Measurements from ENCODE around the gene SPSB4.

The SPSB4 gene

DNA sequence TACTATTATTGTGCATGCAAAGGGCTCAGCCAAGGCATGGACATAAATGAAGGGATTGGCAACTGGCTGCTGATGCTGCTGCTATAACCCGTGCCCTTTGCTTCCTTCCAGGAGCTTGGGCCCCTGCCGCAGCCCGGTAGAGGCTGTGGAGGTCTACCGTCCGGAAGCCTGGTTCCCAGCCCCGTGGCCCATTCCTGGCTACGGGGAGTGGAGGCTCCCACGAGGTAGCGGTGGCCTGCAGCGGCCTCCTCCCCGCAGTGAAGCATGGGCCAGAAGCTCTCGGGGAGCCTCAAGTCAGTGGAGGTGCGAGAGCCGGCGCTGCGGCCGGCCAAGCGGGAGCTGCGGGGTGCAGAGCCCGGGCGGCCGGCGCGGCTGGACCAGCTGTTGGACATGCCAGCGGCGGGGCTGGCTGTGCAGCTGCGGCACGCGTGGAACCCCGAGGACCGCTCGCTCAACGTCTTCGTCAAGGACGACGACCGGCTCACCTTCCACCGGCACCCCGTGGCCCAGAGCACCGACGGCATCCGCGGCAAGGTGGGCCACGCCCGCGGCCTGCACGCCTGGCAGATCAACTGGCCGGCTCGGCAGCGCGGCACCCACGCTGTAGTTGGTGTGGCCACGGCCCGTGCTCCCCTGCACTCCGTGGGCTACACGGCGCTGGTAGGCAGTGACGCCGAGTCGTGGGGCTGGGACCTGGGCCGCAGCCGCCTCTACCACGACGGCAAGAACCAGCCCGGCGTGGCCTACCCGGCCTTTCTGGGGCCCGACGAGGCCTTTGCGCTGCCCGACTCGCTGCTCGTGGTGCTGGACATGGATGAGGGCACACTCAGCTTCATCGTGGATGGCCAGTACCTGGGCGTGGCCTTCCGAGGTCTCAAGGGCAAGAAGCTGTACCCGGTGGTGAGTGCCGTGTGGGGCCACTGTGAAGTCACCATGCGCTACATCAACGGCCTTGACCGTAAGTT is 15.0 kb downstream of the SPSB4 start:
- 96% methylated on average over 81 of the region's 81 CpGs for WGBS
- H3K36me3 ChIP-seq (ENCODE audit: insufficient read depth, low read length): no peaks in the 10 kb centered on the region
- H3K9me3 ChIP-seq (ENCODE audit: insufficient read depth, low read depth, low read length): no peaks in the 10 kb centered on the region
- H3K4me3 ChIP-seq (ENCODE audit: low read length): no peak overlapping the region
- H3K9ac ChIP-seq (ENCODE audit: low read depth, low read length): no peak overlapping the region
- peaks cover 24% of the 10 kb centered on the region for H3K4me1 ChIP-seq (ENCODE audit: insufficient read depth, low read length)
- peaks cover 9% of the 10 kb centered on the region; the same call in 1 of the 2 replicates for H3K27me3 ChIP-seq (ENCODE audit: insufficient read depth, low read length)
- H3K27ac ChIP-seq (ENCODE audit: low read depth, low read length): no peak overlapping the region

DNA sequence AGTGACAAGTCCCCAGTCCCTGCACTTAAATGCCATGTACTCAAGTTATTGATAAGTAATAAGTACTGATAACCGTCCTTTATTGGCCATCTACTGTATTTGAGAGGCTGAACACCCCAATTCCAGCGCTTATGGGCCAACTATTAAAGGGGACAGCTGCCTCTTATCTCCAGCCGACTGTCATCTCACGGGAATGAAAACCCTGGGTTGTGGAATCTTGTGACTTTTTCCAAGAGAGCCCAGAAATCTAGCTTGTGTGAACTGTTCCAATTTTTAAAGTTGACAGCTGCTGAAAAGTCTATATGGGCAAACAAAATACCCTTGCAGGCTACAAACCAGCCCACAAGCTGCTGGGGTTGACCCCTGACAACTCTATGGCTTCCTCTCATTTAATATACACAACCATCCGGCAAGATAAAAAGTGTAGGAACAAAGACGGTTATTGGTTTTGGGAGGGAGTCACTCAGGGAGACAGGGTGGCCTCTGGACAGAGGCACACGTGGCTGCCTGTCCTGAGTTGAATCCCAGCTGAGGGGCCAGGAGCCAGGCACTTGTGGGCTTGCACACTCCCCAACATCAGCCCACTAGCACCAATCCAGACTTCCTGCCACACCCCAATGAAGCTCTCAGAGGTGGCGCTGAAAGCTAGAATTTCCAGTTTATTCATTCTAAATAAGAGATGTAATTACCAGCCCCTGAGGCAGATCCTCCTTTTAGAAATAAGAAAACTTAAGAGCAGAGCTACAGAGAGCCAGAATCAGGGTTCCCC is 16.2 kb downstream of the SPSB4 start:
- WGBS: 92% methylated on average over 8 of the region's 8 CpGs

GRCh38 chr3:141070229-141070628 is 19.1 kb downstream of the SPSB4 start:
- WGBS: 83% methylated on average over 1 of the region's 1 CpG
- peaks cover 11% of the 10 kb centered on the region; the same call in 1 of the 2 replicates for H3K27me3 ChIP-seq (ENCODE audit: insufficient read depth, low read length)
- no peaks in the 10 kb centered on the region for H3K9me3 ChIP-seq (ENCODE audit: insufficient read depth, low read depth, low read length)

More for the DNA sequence above, 16.2 kb downstream of the SPSB4 start:
- no peak overlapping the region for H3K4me3 ChIP-seq (ENCODE audit: low read length)
- H3K9ac ChIP-seq (ENCODE audit: low read depth, low read length): no peak overlapping the region
- H3K9me3 ChIP-seq (ENCODE audit: insufficient read depth, low read depth, low read length): no peaks in the 10 kb centered on the region
- H3K36me3 ChIP-seq (ENCODE audit: insufficient read depth, low read length): no peaks in the 10 kb centered on the region
- no peak overlapping the region for H3K27ac ChIP-seq (ENCODE audit: low read depth, low read length)
- peaks cover 11% of the 10 kb centered on the region; the same call in 1 of the 2 replicates for H3K27me3 ChIP-seq (ENCODE audit: insufficient read depth, low read length)
- H3K4me1 ChIP-seq (ENCODE audit: insufficient read depth, low read length): peaks cover 37% of the 10 kb centered on the region

GRCh38 chr3:141070727-141071357 is 19.7 kb downstream of the SPSB4 start:
- Histone ChIP-seq H3K4me3 (ENCODE audit: low read length) (no peak overlapping the region), H3K27me3 (ENCODE audit: insufficient read depth, low read length) (peaks cover 11% of the 10 kb centered on the region; the same call in 1 of the 2 replicates), H3K36me3 (ENCODE audit: insufficient read depth, low read length) (no peaks in the 10 kb centered on the region), H3K9me3 (ENCODE audit: insufficient read depth, low read depth, low read length) (no peaks in the 10 kb centered on the region), H3K9ac (ENCODE audit: low read depth, low read length) (peak overlapping the region; percentile 4; the same call in 1 of the 2 replicates), H3K4me1 (ENCODE audit: insufficient read depth, low read length) (peaks cover 61% of the 10 kb centered on the region), H3K27ac (ENCODE audit: low read depth, low read length) (peak overlapping the region; percentile 73; the same call in 1 of the 2 replicates)
- 6% methylated on average over 13 of the region's 13 CpGs for WGBS

More at GRCh38 chr3:141070229-141070628, 19.1 kb downstream of the SPSB4 start:
- Histone ChIP-seq H3K9ac (ENCODE audit: low read depth, low read length) (no peak overlapping the region), H3K36me3 (ENCODE audit: insufficient read depth, low read length) (no peaks in the 10 kb centered on the region), H3K27ac (ENCODE audit: low read depth, low read length) (no peak overlapping the region), H3K4me3 (ENCODE audit: low read length) (no peak overlapping the region), H3K4me1 (ENCODE audit: insufficient read depth, low read length) (peaks cover 56% of the 10 kb centered on the region)

- 65% methylated on average over 12 of the region's 12 CpGs for WGBS
- Histone ChIP-seq H3K4me3 (ENCODE audit: low read length) (no peak overlapping the region), H3K9ac (ENCODE audit: low read depth, low read length) (peak overlapping the region; percentile 4; the same call in 1 of the 2 replicates), H3K27me3 (ENCODE audit: insufficient read depth, low read length) (peaks cover 11% of the 10 kb centered on the region; the same call in 1 of the 2 replicates), H3K4me1 (ENCODE audit: insufficient read depth, low read length) (peaks cover 70% of the 10 kb centered on the region), H3K36me3 (ENCODE audit: insufficient read depth, low read length) (no peaks in the 10 kb centered on the region), H3K9me3 (ENCODE audit: insufficient read depth, low read depth, low read length) (no peaks in the 10 kb centered on the region), H3K27ac (ENCODE audit: low read depth, low read length) (peak overlapping the region; percentile 73; the same call in 1 of the 2 replicates)
Measured at GRCh38 chr3:141071681-141072260, 20.6 kb downstream of the SPSB4 start.

DNA sequence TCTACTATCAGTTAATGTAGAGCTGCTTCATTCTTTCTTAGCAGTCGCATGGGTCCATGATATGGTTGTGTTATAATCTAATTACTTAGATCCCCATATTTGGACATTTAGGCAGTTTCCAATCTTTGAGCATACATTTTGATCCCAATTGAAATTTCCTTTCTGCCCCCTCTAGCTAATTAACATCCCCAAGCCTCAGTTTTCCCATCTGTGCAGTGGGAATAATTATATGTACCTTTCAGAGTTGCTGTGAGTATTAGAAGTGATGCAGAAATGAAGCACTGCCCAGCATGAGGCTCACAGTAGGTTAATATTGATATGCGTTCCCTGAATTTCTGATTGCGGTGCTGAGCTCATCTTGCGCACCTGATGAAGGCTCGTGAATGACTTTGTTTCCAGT is 21.8 kb downstream of the SPSB4 start:
- Histone ChIP-seq H3K36me3 (ENCODE audit: insufficient read depth, low read length) (no peaks in the 10 kb centered on the region), H3K27me3 (ENCODE audit: insufficient read depth, low read length) (peaks cover 11% of the 10 kb centered on the region; the same call in 1 of the 2 replicates), H3K9me3 (ENCODE audit: insufficient read depth, low read depth, low read length) (no peaks in the 10 kb centered on the region), H3K27ac (ENCODE audit: low read depth, low read length) (no peak overlapping the region), H3K9ac (ENCODE audit: low read depth, low read length) (no peak overlapping the region), H3K4me3 (ENCODE audit: low read length) (no peak overlapping the region), H3K4me1 (ENCODE audit: insufficient read depth, low read length) (peaks cover 81% of the 10 kb centered on the region)
- WGBS: 96% methylated on average over 4 of the region's 5 CpGs

GRCh38 chr3:141073580-141073979 is 22.4 kb downstream of the SPSB4 start:
- peak overlapping the region; percentile 73; the same call in 1 of the 2 replicates for H3K27ac ChIP-seq (ENCODE audit: low read depth, low read length)
- H3K36me3 ChIP-seq (ENCODE audit: insufficient read depth, low read length): no peaks in the 10 kb centered on the region
- WGBS: 48% methylated on average over 2 of the region's 2 CpGs
- H3K4me1 ChIP-seq (ENCODE audit: insufficient read depth, low read length): peaks cover 88% of the 10 kb centered on the region
- no peaks in the 10 kb centered on the region for H3K9me3 ChIP-seq (ENCODE audit: insufficient read depth, low read depth, low read length)
- H3K27me3 ChIP-seq (ENCODE audit: insufficient read depth, low read length): peaks cover 11% of the 10 kb centered on the region; the same call in 1 of the 2 replicates
- H3K4me3 ChIP-seq (ENCODE audit: low read length): no peak overlapping the region
- peak overlapping the region; percentile 8; the same call in 1 of the 2 replicates for H3K9ac ChIP-seq (ENCODE audit: low read depth, low read length)

DNA sequence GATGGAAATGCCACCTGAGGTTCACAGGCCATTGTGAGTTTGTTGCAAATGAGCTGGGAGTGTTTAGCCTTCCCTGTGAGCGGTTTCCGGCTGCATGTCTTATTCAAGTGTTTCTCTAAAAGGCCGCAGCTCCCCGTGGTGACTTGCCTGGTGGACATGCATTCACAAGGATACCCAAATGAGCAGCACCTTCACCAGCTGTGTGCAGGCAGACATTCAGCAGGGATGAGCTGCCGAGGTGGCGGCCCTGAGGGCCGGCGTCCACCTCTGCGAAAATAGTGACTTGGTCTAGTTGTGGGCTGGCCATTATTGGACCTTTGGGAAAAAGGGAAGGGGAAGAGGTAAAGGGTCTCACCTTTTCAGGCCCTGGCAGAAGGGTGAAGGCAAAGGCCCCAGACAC is 23.4 kb downstream of the SPSB4 start:
- H3K9ac ChIP-seq (ENCODE audit: low read depth, low read length): no peak overlapping the region; the same call in 1 of the 2 replicates
- H3K4me3 ChIP-seq (ENCODE audit: low read length): no peak overlapping the region
- no peaks in the 10 kb centered on the region for H3K36me3 ChIP-seq (ENCODE audit: insufficient read depth, low read length)
- no peaks in the 10 kb centered on the region for H3K9me3 ChIP-seq (ENCODE audit: insufficient read depth, low read depth, low read length)
- peaks cover 6% of the 10 kb centered on the region; the same call in 1 of the 2 replicates for H3K27me3 ChIP-seq (ENCODE audit: insufficient read depth, low read length)
- H3K27ac ChIP-seq (ENCODE audit: low read depth, low read length): peak overlapping the region; percentile 73; the same call in 1 of the 2 replicates
- H3K4me1 ChIP-seq (ENCODE audit: insufficient read depth, low read length): peaks cover 89% of the 10 kb centered on the region
- 15% methylated on average over 9 of the region's 9 CpGs for WGBS

DNA sequence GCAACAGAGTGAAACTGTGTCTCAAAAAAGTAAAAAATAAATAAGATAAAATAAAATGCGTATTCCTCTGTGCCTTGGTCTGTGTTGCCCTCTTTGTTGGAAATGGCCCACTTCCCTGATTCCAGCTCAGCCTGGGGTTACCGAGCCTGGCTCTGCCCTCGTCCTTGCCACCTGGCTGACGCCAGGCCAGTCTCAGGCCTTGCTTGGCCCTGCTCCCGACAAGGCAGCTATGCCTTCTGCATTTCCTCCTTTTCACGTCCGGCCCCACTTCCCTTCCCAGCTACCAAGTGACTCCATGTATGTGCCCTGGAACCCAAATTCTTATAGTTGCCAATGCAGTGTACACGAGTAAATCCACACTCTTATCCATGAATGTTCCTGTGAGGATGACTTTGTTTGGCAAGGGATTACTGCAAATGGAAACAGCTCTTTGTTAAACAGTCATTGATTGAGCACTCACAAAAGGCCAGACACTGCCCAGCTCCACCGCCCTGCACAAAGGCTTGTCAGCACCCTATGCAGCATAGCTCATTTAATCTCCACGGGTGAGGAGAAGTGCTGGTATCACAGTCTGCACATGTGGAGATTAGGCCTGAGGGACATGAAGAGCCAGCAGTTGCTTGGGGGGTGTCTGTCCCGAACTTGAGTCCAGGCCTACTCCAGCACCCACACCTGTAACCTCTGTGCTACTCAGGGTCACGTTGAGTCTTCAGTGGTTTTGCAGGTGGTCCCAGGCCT is 25.1 kb downstream of the SPSB4 start:
- no peaks in the 10 kb centered on the region for H3K36me3 ChIP-seq (ENCODE audit: insufficient read depth, low read length)
- H3K4me3 ChIP-seq (ENCODE audit: low read length): no peak overlapping the region
- peak overlapping the region; percentile 57; the same call in 1 of the 2 replicates for H3K27ac ChIP-seq (ENCODE audit: low read depth, low read length)
- H3K9ac ChIP-seq (ENCODE audit: low read depth, low read length): no peak overlapping the region
- H3K27me3 ChIP-seq (ENCODE audit: insufficient read depth, low read length): 0 out of 2 replicates have a peak, but pooled peaks cover 3% of the 10 kb centered on the region
- peaks cover 90% of the 10 kb centered on the region for H3K4me1 ChIP-seq (ENCODE audit: insufficient read depth, low read length)
- 69% methylated on average over 12 of the region's 12 CpGs for WGBS
- H3K9me3 ChIP-seq (ENCODE audit: insufficient read depth, low read depth, low read length): no peaks in the 10 kb centered on the region

Measured in HUES64 (cell line).